GM12878 (cell line): ENCODE results near the gene ZNF189.

Experiments
- BACH1 ChIP-seq: fragments of 450-650 bp; IDR thresholded peaks from 2 replicates; pipeline ENCODE4 v1.6.1; 2017; ENCODE audit warnings: mild to moderate bottlenecking, borderline replicate concordance
- POLR2A ChIP-seq: IDR thresholded peaks from 2 replicates; pipeline ENCODE4 v1.6.1; 2011; ENCODE audit warnings: low read depth, mild to moderate bottlenecking, low read length
- SRF ChIP-seq, 2 experiments: IDR thresholded peaks; 2 replicates each; pipeline ENCODE4 v1.6.1; 2011; ENCODE audit warnings: low read depth in 2 of 2, low read length in 2 of 2, mild to moderate bottlenecking in 1 of 2, moderate library complexity in 1 of 2

- TF ChIP-seq SRF (IDR thresholded peaks at IDR 0.05; ENCODE audit: low read depth in 2 of 2, low read length in 2 of 2) = no peak
- no peak for TF ChIP-seq BACH1
- no peak for TF ChIP-seq POLR2A
Measured at GRCh38 chr9:101437806-101438232, 39.2 kb downstream of the ZNF189 start.
